Smooth muscle cell (in vitro differentiated cells): ENCODE measurements around the gene LRRC26. TPM values are rescaled to one million over a fixed set of nuclear protein-coding genes. Genes with fewer than 3 reads are reported as not detected.

ENCODE experiments used
- DNase-seq: peaks from one replicate; lab custom pipeline; 2025; ENCODE audit not compliant: unreplicated experiment; lab: John Stamatoyannopoulos, UW
- H2AFZ ChIP-seq: fragments of 200-600 bp; sonication (generic); 2 replicates; pipeline ENCODE4 v1.6.0; 2016; ENCODE audit warnings: antibody characterized with exemption, low read depth, mild to moderate bottlenecking
- H3F3A ChIP-seq: fragments of 200-600 bp; sonication (generic); 2 replicates; pipeline ENCODE4 v1.6.0; 2017; ENCODE audit warnings: antibody characterized with exemption, low read depth
- H3K27ac ChIP-seq: fragments of 200-600 bp; sonication (generic); 2 replicates; pipeline ENCODE4 v1.5.1; 2016; ENCODE audit warnings: low read depth, mild to moderate bottlenecking
- H3K27me3 ChIP-seq: fragments of 200-600 bp; sonication (generic); 2 replicates; pipeline ENCODE4 v1.6.1; 2016; ENCODE audit warnings: low read depth, mild to moderate bottlenecking
- H3K36me3 ChIP-seq: fragments of 200-600 bp; sonication (generic); 2 replicates; pipeline ENCODE4 v1.5.1; 2016; ENCODE audit warnings: low read depth
- H3K4me1 ChIP-seq: fragments of 200-600 bp; sonication (generic); 2 replicates; pipeline ENCODE4 v1.5.1; 2016; ENCODE audit warnings: low read depth
- H3K4me2 ChIP-seq: fragments of 200-600 bp; sonication (generic); 2 replicates; pipeline ENCODE4 v1.6.0; 2016; ENCODE audit warnings: mild to moderate bottlenecking
- H3K4me3 ChIP-seq: fragments of 200-600 bp; sonication (generic); 2 replicates; pipeline ENCODE4 v1.5.1; 2016; ENCODE audit warnings: mild to moderate bottlenecking
- H3K79me2 ChIP-seq: fragments of 200-600 bp; sonication (generic); 2 replicates; pipeline ENCODE4 v1.6.0; 2016; ENCODE audit warnings: low read depth, mild to moderate bottlenecking
- H3K9ac ChIP-seq: fragments of 200-600 bp; sonication (generic); 2 replicates; pipeline ENCODE4 v1.6.0; 2016; ENCODE audit warnings: low read depth
- H3K9me3 ChIP-seq: fragments of 200-600 bp; sonication (generic); replicated peaks from 2 replicates; pipeline ENCODE4 v1.5.1; 2016; ENCODE audit warnings: low read depth
- H4K20me1 ChIP-seq: fragments of 200-600 bp; sonication (generic); 2 replicates; pipeline ENCODE4 v1.6.0; 2016; ENCODE audit warnings: low read depth
- WGBS: methylation state at CpG from one replicate; pipeline ENCODE4 v1.1.7; 2016; ENCODE audit warnings: low lambda C conversion rate; 5-methylcytosine and 5-hydroxymethylcytosine counted together
- polyA plus RNA-seq: library from polyadenylated mRNA; unstranded; fragments of >200 nt; fragmentation: Nextera tagmentation; extraction: Ambion mirVana; gene quantifications from 2 replicates; pipeline ENCODE4 v1.2.1, GENCODE V29; 2016
- total RNA-seq: library from RNA; depleted of rRNA; stranded (reverse); fragments of >200 nt; gene quantifications from 2 replicates; pipeline ENCODE4 v1.2.3, GENCODE V29; 2014
- TF ChIP-seq, protein P1 (sequence below): fragments of 200-600 bp; sonication (generic); IDR thresholded peaks from 2 replicates; pipeline ENCODE4 v1.5.1; 2017; ENCODE audit warnings: borderline replicate concordance, mild to moderate bottlenecking, antibody characterized with exemption; ENCODE audit not compliant: insufficient read depth, poor library complexity, severe bottlenecking

LRRC26 gene
- total and polyA plus RNA-seq, 2 experiments from 2014 or later: not detected

DNA sequence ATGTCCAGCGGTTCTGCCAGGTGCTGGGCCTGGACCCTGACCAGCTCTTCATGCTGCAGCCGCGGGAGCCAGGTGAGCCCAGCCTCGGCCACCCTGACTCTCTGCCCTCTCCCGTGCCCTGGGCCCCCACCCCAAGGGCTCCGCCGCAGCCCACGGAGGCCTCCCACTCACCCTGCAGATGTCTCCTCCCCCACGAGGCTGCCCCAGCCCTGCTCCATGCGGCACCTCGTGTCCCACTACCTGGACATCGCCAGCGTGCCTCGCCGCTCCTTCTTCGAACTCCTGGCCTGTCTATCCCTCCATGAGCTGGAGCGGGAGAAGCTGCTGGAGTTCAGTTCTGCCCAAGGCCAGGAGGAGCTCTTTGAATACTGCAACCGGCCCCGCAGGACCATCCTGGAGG, 44.8 kb upstream of the LRRC26 start:
- Histone ChIP-seq H3F3A (no peaks in the 10 kb centered on the region), H3K4me3 (no peak overlapping the region), H3K4me2 (no peak overlapping the region), H3K79me2 (no peaks in the 10 kb centered on the region), H2AFZ (no peak overlapping the region), H3K27ac (no peak overlapping the region), H3K36me3 (no peaks in the 10 kb centered on the region), H3K9me3 (no peaks in the 10 kb centered on the region), H3K4me1 (no peaks in the 10 kb centered on the region), H3K27me3 (no peaks in the 10 kb centered on the region), H3K9ac (no peak overlapping the region), H4K20me1 (no peaks in the 10 kb centered on the region)
- DNase-seq: no peak
- TF ChIP-seq, protein P1, sequence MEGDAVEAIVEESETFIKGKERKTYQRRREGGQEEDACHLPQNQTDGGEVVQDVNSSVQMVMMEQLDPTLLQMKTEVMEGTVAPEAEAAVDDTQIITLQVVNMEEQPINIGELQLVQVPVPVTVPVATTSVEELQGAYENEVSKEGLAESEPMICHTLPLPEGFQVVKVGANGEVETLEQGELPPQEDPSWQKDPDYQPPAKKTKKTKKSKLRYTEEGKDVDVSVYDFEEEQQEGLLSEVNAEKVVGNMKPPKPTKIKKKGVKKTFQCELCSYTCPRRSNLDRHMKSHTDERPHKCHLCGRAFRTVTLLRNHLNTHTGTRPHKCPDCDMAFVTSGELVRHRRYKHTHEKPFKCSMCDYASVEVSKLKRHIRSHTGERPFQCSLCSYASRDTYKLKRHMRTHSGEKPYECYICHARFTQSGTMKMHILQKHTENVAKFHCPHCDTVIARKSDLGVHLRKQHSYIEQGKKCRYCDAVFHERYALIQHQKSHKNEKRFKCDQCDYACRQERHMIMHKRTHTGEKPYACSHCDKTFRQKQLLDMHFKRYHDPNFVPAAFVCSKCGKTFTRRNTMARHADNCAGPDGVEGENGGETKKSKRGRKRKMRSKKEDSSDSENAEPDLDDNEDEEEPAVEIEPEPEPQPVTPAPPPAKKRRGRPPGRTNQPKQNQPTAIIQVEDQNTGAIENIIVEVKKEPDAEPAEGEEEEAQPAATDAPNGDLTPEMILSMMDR: no peak
- 98% methylated on average over 16 of the region's 19 CpGs for WGBS

DNA sequence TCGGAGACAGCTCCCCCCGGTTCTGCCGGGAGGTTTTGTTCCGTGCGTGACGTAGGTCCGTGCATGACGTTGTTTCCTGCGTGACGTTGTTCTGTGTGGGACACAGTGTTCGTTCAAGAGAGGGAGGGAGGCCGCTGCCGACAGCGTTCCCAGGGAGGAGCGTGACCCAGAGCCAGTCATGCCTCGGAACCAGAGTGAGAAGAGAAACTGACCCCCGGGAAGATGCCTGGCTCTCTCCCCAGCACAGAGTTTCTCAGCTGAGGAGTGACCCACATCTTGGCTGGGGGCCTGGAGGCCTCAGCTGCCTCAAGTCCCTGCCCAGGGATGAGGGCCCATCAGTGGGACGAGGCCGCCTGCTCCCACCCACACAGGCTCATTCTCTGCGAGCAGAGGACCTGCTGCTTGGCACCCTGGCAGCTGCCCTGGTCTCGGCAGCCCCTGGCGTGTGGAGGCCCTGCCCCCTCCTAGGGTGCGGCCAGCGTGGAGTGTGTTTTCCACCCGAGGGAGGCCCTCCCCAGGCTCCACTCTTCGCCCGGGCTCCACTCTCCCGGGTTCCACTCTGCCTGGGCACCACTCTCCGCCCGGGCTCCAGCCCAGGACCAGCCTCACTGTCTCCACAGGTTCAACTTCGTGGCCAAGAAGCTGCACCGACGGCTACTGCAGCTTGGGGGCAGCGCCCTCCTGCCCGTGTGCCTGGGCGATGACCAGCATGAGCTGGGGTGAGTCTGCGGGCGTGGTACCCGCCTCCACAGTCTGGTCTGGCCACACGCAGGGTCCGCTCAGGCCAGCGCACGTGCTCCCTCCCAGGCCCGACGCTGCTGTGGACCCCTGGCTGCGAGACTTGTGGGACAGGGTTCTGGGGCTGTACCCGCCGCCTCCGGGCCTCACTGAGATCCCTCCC, 43.6 kb upstream of the LRRC26 start:
- Histone ChIP-seq H3K4me2 (no peak overlapping the region), H3K9me3 (no peaks in the 10 kb centered on the region), H3K4me3 (no peak overlapping the region), H3K27me3 (no peaks in the 10 kb centered on the region), H4K20me1 (no peaks in the 10 kb centered on the region), H2AFZ (no peak overlapping the region), H3K9ac (no peak overlapping the region), H3K4me1 (no peaks in the 10 kb centered on the region), H3F3A (no peaks in the 10 kb centered on the region), H3K79me2 (no peaks in the 10 kb centered on the region), H3K27ac (no peak overlapping the region), H3K36me3 (no peaks in the 10 kb centered on the region)
- TF ChIP-seq, protein P1: no peak
- DNase-seq: no peak
- WGBS: 97% methylated on average over 43 of the region's 49 CpGs

- Histone ChIP-seq H3K9ac (no peak overlapping the region), H3K27ac (no peak overlapping the region), H2AFZ (no peak overlapping the region), H3K27me3 (no peaks in the 10 kb centered on the region), H3K4me2 (no peak overlapping the region), H3K4me3 (no peak overlapping the region), H4K20me1 (no peaks in the 10 kb centered on the region), H3K79me2 (no peaks in the 10 kb centered on the region), H3K36me3 (no peaks in the 10 kb centered on the region), H3K9me3 (no peaks in the 10 kb centered on the region), H3K4me1 (no peaks in the 10 kb centered on the region), H3F3A (no peaks in the 10 kb centered on the region)
- TF ChIP-seq, protein P1: no peak
- 95% methylated on average over 20 of the region's 21 CpGs for WGBS
- no peak for DNase-seq
These were observed 42.7 kb upstream of the LRRC26 start for GRCh38 chr9:137212520-137212919.
